LNCaP clone FGC (cell line): Measurements from ENCODE around the gene STXBP1.

Experiments
- DNase-seq: peaks from one replicate; pipeline ENCODE4 v3.0.0-alpha.2; 2011; ENCODE audit warnings: low read depth
- H3K4me3 ChIP-seq: 2 replicates; pipeline ENCODE4 v1.5.1; 2011; ENCODE audit warnings: mild to moderate bottlenecking, low read depth, low read length, control low read depth
- CTCF ChIP-seq: IDR thresholded peaks from 2 replicates; pipeline ENCODE4 v1.5.1; 2012; ENCODE audit warnings: mild to moderate bottlenecking; ENCODE audit not compliant: control insufficient read depth, insufficient read depth; ENCODE audit errors: extremely low read depth

STXBP1 gene

GRCh38 chr9:127626752-127627493 is 14.8 kb downstream of the STXBP1 start:
- no peak overlapping the region for H3K4me3 ChIP-seq
- TF ChIP-seq CTCF: no peak
- DNase-seq: no peak

GRCh38 chr9:127627494-127627855 is 15.4 kb downstream of the STXBP1 start:
- no peak for TF ChIP-seq CTCF
- DNase-seq: no peak
- H3K4me3 ChIP-seq: no peak overlapping the region

- no peak overlapping the region for H3K4me3 ChIP-seq
- DNase-seq: no peak
- TF ChIP-seq CTCF: no peak
These were observed 16.8 kb downstream of the STXBP1 start for GRCh38 chr9:127628758-127629467.

DNA sequence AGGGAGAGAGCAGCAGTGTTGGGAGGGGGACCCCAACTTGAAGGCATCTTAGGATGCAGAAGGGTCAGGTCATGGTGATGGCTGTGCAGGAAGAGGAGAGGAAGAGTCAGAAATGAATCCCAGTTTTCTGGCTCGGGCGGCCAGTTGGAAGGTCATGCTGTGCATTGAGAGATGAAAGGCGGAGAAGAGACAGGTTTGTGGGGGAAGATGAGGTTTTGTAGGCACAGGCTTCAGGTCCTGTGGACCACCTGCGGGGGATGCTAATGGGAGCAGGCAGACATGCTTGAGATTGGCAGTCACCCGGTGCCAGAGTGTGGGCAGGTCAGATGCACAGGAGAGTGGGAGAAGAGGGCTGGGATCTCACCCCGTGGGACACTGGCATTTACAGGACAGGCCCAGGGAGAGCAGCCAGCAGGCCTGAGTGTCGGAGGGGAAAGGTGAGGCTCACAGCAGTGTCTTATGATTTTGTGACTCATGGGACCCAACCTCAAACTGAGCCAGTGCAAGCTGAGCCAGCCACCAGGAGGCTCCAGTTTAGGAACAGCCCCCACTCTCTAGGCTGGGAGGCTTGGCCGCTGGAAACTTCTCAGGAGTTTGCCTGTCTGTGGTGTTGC is 17.5 kb downstream of the STXBP1 start:
- no peak overlapping the region for H3K4me3 ChIP-seq
- TF ChIP-seq CTCF: no peak
- no peak for DNase-seq

DNA sequence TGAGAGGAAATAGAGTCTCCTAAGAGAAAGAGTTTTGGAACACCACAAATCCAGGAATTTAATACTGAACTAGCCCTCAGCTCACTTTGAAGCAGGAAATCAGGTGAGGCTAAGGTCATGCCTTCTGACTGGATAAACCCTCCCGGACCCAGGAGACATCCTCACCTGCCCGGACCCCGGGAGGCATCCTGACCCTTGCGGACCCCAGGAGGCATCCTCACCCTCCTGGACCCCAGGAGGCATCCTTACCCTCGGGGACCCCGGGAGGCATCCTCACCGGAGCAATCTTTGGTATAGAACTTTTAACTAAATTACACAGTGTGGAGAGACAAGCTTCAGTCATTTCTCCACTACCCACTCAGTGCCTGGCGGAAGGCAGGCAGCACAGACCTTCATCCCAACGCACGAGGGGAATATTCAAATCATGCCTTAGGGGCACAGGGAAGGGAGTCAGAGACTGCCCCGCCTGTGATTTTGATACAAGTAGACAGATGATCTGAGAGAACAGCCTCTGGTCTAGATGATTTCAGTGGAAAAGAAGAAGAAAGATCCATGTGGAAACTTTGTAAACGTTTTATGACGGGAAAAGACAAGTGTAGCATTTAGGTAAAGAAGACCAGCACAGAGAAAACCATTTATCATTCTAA is 21.3 kb downstream of the STXBP1 start:
- H3K4me3 ChIP-seq: no peak overlapping the region
- no peak for TF ChIP-seq CTCF
- no peak for DNase-seq

DNA sequence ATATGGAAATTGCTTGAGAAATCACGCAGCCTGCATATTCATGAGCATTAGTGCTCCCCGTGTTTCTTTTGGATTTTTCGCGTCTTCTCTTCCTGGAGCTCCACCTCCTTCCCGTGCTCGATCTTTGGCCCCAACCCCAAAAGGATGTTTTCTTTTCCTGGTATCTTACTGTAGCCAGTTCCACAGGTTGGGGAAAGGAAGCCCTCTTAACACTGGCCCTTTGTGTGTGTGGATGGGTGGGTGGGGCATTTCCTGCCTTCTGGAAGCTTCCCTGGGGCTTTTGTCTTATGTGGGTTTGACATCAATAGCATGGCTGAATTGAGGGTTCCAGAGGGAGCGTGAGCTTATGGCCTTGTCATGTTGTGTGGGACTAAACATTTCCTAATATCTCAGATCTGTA is 21.9 kb downstream of the STXBP1 start:
- TF ChIP-seq CTCF: no peak
- H3K4me3 ChIP-seq: no peak overlapping the region
- no peak for DNase-seq
